HTR-8/SVneo (cell line): Measurements from ENCODE around the gene TNFSF11.
"Not testable (repeated sequence)": the region's sequence is repeated elsewhere in the genome, so short reads cannot be mapped to it uniquely, and the experiment has no call there.

Experiments used
- DNase-seq: peaks from one replicate; pipeline ENCODE4 v3.0.0; 2011; ENCODE audit warnings: low spot score, mixed read lengths; ENCODE audit not compliant: insufficient read length
- FAIRE-seq: peaks from 2 replicates; lab custom pipeline; 2011; peaks lifted over from hg19 to GRCh38; lab: Jason Lieb, UNC

The TNFSF11 gene

DNA sequence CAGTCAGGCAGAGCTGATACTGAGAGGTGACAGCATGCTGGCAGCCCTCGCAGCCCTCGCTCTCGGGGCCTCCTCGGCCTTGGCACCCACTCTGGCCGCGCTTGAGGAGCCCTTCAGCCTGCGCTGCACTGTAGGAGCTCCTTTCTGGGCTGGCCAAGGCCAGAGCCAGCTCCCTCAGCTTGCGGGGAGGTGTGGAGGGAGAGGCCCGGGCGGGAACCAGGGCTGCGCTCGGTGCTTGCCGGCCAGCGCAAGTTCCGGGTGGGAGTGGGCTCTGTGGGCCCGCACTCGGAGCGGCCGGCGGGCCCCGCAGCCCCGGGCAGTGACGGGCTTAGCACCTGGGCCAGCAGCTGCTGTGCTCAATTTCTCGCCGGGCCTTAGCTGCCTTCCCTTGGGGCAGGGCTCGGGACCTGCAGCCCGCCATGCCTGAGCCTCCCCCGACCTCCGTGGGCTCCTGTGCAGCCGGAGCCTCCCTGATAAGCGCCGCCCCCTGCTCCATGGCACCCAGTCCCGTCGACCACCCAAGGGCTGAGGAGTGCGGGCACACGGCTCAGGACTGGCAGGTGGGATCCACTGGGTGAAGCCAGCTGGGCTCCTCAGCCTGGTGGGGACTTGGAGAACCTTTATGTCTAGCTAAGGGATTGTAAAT is 14.3 kb upstream of the TNFSF11 start:
- not testable (repeated sequence) for FAIRE-seq, DNase-seq

GRCh38 chr13:42560320-42560719 is 13.6 kb upstream of the TNFSF11 start:
- not testable (repeated sequence) for FAIRE-seq, DNase-seq

DNA sequence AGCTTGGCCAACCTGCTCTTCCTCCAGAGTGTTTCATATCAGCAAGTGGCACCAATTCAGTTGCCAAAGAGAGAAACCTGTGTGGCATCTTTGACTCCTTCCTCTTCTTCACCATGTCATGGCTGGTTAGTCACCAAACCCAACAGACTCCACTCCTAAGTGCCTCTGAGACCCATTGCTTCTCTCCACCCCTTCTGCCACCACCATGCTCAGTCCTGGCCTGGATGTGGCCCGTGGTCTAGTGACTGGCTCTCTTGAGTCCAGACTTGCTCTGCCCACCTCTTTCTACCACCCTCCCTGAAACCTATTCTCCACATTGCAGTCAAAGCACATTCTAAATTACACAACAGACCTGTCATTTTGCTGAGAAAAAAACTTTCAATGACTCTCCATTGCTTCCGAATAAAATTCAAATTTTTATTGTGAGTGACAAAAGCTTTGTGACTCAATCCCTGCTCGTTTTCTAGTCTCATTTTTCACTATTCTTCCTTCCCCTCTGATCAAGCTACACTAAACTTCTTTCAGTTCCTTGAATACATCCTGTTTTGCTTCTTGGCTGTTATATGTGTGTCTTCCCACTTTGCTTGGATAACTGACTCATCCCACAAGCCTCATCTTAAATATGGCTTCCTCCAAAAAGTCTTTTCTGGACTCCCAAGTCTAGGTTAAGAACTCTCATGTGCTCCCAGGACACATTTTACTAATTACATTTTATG is 12.0 kb upstream of the TNFSF11 start:
- FAIRE-seq (no peak), DNase-seq (no peak)

- no peak for FAIRE-seq
- no peak for DNase-seq
Measured at GRCh38 chr13:42567906-42568305, 6.0 kb upstream of the TNFSF11 start.

DNA sequence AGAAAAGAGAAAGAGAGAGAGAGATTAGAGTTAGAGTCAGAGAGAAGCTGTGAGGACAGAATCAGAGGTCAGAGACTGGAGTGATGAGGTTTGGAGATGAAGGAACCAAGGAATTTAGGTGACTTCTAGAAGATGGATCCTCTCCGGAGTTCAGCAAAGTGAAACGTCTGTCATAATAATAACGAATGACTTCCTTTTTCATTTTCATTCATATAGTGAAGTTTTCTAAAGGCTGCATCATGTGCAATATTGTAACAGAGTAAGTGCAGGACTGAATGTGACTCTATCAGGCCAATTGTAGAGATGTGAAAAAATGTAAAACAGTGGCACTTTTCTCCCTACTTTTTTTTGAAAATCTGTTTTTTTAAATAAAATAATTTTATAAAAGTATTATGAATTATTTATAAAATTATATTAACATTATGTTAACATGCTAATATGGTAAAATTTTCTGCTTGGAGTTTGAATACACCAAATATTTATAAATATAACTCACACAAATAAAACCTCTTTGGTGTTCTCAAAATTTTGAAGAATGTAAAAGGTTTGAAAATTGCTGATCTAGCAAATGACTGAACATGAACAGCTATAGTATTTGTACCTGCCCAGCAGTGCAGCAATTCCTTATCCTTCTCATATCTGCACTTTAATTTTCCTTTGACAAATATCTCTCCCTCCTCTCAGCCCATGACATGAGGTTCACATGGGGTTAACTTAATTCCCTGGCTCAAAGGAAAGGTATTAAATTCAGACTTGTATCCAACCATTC is 4.2 kb upstream of the TNFSF11 start:
- FAIRE-seq (no peak), DNase-seq (no peak)

- no peak for FAIRE-seq
- DNase-seq, result no peak
Measured at GRCh38 chr13:42571895-42572294, 2.1 kb upstream of the TNFSF11 start.

DNA sequence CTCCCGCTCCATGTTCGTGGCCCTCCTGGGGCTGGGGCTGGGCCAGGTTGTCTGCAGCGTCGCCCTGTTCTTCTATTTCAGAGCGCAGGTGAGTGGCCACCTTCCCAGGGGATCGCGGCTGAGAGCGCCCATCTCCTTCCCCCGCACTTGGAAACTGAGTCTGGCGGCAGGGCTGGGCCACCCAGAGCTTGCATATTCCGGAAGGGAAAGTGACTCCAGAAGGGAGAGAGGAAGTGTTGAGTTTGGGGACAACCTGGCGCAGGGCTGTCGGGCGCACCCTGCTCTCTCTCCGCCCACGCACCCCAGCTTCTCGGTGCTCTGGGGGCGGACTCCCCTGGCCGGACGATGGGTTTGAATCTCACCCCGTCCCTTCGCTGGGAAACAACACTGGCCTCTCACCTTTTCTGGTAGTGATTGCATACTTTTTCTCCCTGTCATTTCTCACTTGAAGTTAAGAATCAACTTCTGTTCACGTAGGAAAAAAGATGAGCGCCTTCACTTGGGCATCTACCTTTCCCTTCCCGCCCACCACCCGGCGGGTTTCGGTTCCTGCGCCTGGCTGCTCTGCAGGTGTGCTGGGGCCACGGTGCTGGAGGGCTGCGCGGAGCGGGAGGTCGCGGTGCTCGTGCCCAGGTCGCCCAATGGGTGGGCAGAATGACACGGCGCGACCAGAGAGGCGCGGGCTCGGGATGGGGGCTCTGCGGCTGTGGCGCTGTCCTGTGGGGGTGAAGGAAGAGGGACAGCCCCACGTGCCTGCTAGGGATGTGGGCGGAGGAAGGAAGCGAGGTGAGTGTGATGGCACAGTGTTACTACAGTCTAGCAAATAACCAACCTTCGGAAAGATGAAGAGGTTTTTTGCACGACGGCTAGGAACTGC is 721 bp downstream of the TNFSF11 start:
- no peak for FAIRE-seq

DNA sequence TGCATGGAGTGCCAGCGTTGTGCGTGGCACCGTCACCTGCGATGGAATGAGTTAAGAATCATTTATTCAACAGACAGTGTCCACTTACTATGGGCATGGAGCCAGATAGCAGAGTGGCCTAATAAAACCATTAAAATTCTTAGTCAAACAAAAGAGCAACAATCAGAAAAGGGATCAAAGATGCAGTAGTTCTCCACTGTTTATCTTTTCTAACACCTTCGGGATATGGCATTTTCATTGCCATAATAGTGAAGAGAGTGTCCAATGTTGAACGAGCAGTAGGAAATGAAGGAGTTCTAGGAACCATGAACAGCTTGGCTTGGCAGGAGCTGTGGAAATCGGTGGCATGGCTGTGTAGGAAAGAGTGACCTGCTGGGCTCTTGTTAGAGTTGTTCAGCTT is 2.0 kb downstream of the TNFSF11 start:
- FAIRE-seq (no peak), DNase-seq (no peak)

More for the DNA sequence above, 721 bp downstream of the TNFSF11 start:
- DNase-seq, result no peak

DNA sequence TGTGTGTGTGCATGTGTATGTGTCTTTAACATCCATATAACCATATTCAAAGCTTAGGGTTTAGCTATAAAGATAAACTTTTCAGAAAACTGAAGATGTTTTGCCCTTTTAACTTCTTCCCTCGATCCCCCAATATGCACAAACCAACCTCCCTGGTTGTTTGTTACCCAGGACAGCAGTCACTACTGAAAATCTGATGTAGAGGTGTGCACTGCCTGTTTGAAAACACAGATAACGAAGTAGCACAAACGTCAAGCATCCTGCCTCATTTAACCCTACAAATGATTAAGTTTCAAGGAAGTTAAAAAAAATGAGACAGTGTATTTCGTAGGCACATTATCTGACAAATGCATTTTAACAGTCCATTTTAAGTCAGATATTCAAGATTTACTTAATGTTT is 3.6 kb downstream of the TNFSF11 start:
- FAIRE-seq (no peak), DNase-seq (no peak)

DNA sequence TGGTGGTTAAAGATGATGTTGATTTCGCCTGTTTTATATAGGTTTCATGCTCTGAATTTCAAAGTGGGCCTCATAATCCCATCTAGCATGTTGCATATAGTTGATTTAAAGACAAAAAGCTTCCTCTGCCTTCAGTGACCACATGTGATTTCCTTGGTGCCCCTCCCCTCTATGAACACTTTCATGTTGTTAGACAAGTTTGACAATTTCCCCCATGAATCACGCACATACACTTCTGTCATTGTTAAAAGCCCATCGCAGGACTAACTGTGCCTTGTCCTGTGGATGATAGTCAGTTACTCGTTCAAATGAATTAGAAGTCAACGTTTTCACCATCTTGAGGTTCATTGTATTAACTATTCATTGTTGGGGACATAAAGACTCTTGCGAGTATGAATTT is 6.7 kb downstream of the TNFSF11 start:
- FAIRE-seq (no peak), DNase-seq (no peak)

DNA sequence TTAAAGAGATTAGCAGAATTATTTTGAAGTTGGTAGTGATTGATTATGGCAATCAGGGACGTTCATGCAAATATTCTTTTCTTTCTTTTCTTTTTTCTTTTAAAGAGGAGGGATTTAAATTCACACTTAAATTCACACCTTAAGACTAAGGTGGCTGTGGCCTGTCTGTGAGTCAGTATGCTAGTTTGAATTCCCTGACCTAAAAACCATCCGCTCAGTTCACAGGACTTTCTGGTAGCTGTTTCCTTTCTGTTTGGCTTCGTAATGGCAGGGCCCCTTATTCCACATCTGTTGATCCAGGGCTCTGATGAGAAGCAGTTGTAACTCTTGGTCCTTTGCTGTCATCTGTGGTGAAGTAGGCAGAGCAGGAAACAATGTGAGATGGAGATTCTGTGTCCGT is 7.5 kb downstream of the TNFSF11 start:
- FAIRE-seq (no peak), DNase-seq (no peak)

GRCh38 chr13:42591602-42592001 is 17.6 kb downstream of the TNFSF11 start:
- DNase-seq, result no peak
- FAIRE-seq, result no peak

- FAIRE-seq, result no peak
- no peak for DNase-seq
Measured at GRCh38 chr13:42592915-42593900, 19.3 kb downstream of the TNFSF11 start.

DNA sequence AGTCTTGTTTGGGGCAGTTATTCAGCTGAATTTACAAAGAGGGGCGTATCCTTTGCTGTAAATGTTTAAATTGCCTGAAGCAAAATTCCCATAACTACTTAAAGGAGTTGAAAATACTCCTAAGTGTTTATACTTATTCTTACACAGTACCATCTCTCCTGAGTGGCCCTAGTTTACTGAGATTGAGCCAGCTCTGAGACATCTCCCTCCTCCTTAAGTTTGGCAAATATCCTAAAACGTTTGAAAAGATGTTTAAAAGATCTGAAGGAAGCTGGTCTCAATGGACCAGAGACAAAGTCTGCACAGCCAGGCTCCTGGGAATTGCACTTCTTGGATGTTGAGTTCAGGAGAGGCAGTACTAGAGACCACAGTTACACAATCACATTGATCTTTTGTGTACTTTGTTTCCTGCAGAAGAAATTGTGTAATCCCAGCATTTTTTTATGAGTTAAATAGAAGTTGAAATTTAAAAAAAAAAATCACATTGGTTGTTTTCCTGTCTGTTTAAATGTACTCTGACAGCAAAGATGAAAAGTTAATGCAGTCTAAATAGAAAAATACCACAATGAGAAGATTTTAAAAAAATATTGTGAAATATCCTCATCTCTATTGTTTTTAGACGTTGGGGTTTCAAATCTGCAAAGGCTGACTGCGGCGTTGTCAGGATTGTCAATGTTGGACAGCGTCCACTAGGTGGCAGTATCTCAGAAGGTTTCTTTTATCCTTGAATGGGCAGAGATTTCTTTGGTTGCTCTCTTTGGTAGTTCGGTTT is 20.7 kb downstream of the TNFSF11 start:
- peak; percentile 54 for DNase-seq
- no peak for FAIRE-seq

- no peak for DNase-seq
- no peak for FAIRE-seq
Measured at GRCh38 chr13:42595253-42595571, 21.3 kb downstream of the TNFSF11 start.

DNA sequence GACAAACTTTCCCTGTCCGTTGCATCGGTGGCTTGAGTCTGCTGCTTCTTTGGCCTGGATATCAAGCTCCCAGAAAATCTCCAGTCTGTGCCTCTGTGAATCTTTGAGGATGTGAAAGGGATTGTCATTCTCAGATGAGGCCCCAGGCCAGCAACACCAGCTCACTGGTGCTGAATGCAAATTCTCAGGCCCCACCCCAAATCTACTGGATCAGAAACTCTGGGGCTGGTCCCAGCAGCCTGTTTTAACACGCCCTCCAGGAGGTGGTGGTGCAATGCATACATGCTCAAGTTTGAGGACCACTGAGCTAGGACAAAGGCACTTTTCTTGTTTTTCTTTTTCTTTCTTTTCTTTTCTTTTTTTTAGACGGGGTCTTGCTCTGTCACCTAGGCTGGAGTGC is 23.6 kb downstream of the TNFSF11 start:
- DNase-seq (no peak), FAIRE-seq (no peak)

GRCh38 chr13:42600943-42601342 is 27.0 kb downstream of the TNFSF11 start:
- FAIRE-seq (no peak), DNase-seq (no peak)

DNA sequence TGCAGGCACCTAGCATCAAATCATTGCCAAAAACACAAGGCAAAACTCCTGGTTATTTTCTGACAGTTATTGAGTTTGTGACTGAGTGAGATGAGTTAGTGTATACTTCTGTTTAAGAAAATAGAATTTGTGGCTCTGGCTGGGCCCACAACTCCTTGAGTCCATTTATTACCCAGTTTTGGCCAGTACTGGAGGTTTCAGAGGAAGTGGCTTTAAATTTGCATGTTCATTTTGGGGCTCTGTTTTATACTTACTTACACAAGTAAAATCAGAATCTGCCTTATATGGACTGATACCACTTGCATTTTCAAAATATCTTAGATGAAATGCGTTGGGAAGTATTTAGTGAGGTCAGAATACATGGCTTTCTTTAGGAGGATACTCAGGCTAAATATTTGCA is 29.0 kb downstream of the TNFSF11 start:
- DNase-seq (no peak), FAIRE-seq (no peak)

DNA sequence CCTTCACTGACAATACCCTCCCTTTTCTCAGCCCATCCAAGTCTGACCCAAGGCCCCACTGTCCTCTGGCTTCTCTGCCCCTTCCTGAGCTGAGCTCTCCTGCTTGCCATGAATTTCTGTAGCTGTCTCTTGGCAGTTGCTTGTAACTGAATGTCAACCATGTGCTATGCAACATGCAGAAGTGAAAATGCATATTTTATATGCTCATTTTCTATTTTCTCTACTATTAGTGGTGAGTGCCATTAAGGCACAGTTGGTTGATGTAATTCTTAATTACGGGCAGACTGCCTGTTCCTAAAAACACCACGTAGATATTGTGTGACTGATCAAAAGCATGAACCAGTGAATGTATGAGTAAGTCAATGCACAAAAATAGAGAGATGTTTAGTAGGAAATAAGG is 29.6 kb downstream of the TNFSF11 start:
- no peak for FAIRE-seq
- DNase-seq, result no peak
